Rectal smooth muscle tissue (tissue), 1 donor: Measurements from ENCODE around the gene TMSB10.
"Not testable (repeated sequence)": the region's sequence is repeated elsewhere in the genome, so short reads cannot be mapped to it uniquely, and the experiment has no call there.

Experiments used
- H3K27ac ChIP-seq: one replicate; pipeline ENCODE4 v1.7.0; 2013; ENCODE audit warnings: low read depth, low read length, inconsistent platforms
- H3K27me3 ChIP-seq: one replicate; pipeline ENCODE4 v1.7.0; 2013; ENCODE audit warnings: low read length; ENCODE audit not compliant: control insufficient read depth, insufficient read depth
- H3K36me3 ChIP-seq: one replicate; pipeline ENCODE4 v1.7.0; 2013; ENCODE audit warnings: low read length; ENCODE audit not compliant: control insufficient read depth, insufficient read depth
- H3K4me1 ChIP-seq: one replicate; pipeline ENCODE4 v1.7.0; 2013; ENCODE audit warnings: low read length; ENCODE audit not compliant: control insufficient read depth, insufficient read depth
- H3K4me3 ChIP-seq: one replicate; pipeline ENCODE4 v1.7.0; 2013; ENCODE audit warnings: low read length
- H3K9ac ChIP-seq: one replicate; pipeline ENCODE4 v1.7.0; 2013; ENCODE audit warnings: low read length

TMSB10 gene

DNA sequence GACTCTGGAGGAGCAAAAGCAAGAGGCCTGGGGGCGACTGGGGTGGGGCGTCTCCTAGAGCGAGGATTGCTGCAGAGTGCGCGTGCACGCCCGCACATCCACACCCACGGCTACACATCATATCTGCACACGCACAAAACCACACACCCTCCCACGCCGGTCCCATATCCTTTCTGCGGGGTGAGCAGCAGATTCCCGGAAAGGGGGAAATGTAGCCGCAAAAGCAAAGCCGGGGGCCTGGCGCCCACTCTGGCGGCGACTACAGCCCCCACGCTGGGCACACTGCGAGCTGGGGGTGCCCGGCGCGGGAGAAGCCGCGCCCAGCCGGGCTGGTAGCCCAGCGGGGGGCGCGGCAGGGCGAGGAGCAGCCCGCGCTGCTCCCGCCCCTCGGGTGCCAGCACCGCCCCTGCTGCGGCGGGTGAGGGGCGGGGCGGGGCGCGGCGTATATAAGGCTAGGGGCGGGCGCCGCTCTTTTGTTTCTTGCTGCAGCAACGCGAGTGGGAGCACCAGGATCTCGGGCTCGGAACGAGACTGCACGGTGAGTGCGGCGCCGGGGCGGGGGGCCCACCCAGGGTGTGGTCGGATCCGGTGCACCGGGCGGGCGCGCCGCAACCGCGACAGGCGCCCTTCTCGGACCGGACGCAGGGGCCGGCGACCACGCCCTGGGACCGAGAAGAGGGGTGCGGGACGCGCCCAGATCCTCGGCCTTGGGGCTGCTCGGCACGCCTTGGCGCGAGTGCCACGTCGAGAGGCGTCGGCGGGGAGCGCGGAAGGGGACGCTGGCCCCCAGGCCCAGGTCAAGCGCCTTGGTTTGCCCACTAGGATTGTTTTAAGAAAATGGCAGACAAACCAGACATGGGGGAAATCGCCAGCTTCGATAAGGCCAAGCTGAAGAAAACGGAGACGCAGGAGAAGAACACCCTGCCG, at the start of gene TMSB10:
TSS of gene TMSB10 (plus strand) at position 476 of the 927 bp plus-strand sequence.
- H3K36me3 ChIP-seq = peaks cover 2% of the 10 kb centered on the region
- H3K27ac ChIP-seq = peak within 1 kb of the TSS; percentile 94
- H3K4me1 ChIP-seq = peaks cover 5% of the 10 kb centered on the region
- H3K4me3 ChIP-seq = peak within 1 kb of the TSS; percentile 95
- H3K9ac ChIP-seq = peak within 1 kb of the TSS; percentile 96
- H3K27me3 ChIP-seq = no peaks in the 10 kb centered on the region

DNA sequence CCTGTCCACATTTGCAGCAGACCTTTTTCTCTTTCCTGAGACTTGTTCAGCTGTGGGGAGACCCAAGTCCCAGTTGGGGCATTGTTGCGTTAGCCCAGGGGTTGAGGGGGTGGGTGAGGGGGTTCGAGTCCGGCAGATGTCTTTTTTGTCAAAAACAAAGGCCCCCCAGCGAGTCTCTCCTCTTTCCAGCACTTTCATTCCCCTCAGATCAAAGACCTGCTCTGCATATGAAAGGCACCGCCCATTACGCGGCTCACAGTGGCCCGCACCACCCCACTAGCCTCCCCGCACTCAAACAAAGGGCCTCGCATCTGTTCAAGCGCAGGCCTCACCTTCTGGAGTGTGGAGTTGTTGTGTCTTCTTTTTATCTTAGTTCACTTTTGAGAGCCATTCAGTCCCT, 49.7 kb upstream of the TMSB10 start:
- Histone ChIP-seq H3K4me1 (no peaks in the 10 kb centered on the region), H3K9ac (no peak overlapping the region), H3K27me3 (no peaks in the 10 kb centered on the region), H3K4me3 (no peak overlapping the region), H3K27ac (no peak overlapping the region), H3K36me3 (no peaks in the 10 kb centered on the region)

DNA sequence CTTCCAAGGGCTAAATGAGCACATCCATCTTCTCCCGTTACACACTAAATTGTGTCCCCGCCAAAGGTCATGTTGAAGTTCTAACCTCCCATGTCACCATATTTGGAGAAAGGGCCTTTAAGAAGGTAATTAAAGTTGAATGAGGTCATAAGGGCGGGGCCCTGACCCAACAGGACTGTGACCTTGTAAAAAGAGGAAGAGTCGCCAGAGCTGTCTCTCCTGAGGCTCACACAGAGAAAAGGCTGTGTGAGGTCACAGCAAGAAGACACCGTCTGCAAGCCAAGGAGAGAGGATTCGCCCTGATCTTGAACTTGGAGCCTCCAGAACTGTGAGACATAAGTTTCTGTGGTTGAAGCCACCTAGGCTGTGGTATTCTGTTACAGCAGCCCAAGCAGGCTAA, 48.7 kb upstream of the TMSB10 start:
- H3K9ac ChIP-seq = no peak overlapping the region
- no peaks in the 10 kb centered on the region for H3K4me1 ChIP-seq
- no peaks in the 10 kb centered on the region for H3K27me3 ChIP-seq
- no peak overlapping the region for H3K27ac ChIP-seq
- no peak overlapping the region for H3K4me3 ChIP-seq
- H3K36me3 ChIP-seq = no peaks in the 10 kb centered on the region

DNA sequence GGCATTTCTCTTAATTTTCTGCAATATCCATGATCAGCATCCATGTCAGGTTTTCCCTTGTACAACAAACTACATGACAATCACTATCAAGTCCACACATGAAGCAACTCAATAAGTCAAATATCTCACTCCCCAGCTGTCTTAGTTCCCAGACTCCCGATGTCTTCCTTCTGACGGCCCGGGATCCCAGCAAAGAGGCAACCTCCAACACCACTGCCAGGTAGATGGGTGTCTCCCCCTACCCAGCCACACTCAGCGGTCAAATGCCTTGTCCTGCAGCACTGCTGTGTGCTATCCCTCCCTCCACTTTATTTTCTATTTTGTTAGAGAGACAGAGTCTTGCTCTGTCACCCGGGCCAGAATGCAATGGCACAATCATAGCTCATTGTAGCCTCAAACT, 47.9 kb upstream of the TMSB10 start:
- Histone ChIP-seq H3K9ac (no peak overlapping the region), H3K36me3 (no peaks in the 10 kb centered on the region), H3K27ac (no peak overlapping the region), H3K4me1 (no peaks in the 10 kb centered on the region), H3K27me3 (no peaks in the 10 kb centered on the region), H3K4me3 (no peak overlapping the region)

DNA sequence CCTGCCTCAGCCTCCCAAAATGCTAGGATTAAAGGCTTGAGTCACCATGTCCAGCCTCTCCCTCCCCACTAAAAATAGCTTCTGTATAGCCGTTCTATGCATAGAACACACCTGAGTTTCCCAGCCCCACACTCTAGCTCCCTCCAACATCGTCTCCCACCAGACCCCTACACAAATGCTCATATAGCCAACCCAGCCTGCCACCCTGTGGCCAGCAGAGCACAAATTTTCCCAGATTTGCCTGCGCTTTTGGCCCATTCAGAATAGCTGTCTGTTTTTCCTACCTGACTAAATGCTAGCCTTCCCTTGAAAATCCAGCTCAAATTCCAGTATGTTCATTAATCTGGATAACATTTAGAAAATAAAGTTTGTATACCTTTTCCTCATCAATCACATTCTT, 47.3 kb upstream of the TMSB10 start:
- no peak overlapping the region for H3K4me3 ChIP-seq
- H3K4me1 ChIP-seq = no peaks in the 10 kb centered on the region
- H3K27ac ChIP-seq = no peak overlapping the region
- no peaks in the 10 kb centered on the region for H3K36me3 ChIP-seq
- no peaks in the 10 kb centered on the region for H3K27me3 ChIP-seq
- H3K9ac ChIP-seq = no peak overlapping the region

DNA sequence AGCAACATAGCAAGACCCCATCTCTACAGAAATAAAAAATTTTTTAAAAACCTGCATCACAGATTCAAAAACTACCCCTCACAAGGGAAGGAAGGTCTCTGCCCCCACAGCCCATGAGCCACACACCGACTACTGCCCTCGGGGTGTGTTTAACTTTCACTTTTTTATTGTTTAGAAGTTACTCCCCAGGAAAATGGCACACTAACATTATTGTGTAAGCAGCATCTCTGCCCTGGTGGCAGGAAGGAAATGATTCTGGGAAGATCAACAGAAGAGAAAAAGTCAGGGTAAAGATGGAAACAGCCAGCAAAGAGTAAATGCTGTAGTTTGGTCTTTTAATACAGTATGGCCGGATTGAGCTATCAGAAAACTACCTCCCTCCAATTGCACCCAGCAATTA, 46.5 kb upstream of the TMSB10 start:
- Histone ChIP-seq H3K36me3 (no peaks in the 10 kb centered on the region), H3K4me3 (no peak overlapping the region), H3K4me1 (no peaks in the 10 kb centered on the region), H3K9ac (no peak overlapping the region), H3K27me3 (no peaks in the 10 kb centered on the region), H3K27ac (no peak overlapping the region)

DNA sequence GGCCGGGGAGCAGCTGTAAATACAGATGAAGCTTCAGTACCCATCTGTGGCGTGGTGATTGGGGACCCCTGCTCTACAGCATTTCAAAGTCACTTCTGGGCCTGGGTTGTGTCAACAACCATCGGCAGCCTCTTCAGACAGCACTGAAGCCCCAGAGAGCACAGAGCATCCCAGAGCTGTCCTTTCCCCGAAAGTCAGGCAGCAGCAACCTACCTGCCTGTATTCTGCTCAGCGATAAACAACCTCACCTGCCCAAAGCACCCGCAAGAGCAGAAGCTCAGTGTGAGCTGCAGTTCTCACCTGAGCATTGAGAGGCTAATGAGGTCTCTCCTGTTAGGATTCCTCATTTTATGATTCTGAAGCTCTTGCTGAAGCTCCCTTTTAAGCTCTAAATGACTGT, 43.9 kb upstream of the TMSB10 start:
- no peak overlapping the region for H3K27ac ChIP-seq
- H3K4me1 ChIP-seq = no peaks in the 10 kb centered on the region
- no peaks in the 10 kb centered on the region for H3K27me3 ChIP-seq
- no peaks in the 10 kb centered on the region for H3K36me3 ChIP-seq
- H3K4me3 ChIP-seq = no peak overlapping the region
- no peak overlapping the region for H3K9ac ChIP-seq

DNA sequence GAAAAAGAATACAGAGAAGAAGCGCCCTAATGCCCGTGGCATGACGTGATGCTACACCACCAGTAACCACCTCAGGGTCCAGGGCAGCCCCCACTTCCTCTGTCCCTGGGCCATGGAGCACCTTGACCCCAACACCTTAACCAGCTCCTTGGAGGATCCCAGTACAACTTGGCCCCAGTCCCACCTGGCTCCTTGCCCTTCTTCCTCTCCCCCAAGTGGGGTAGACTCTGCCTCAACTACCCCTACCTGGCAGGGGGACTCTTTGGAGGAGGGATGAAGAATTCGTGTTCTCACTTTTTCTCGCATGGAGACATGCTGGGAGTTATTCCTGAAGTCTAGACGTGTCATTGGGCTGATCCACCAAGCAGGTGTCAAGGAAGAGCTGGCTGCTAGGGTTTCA, 43.5 kb upstream of the TMSB10 start:
- no peaks in the 10 kb centered on the region for H3K4me1 ChIP-seq
- H3K9ac ChIP-seq = no peak overlapping the region
- H3K4me3 ChIP-seq = no peak overlapping the region
- no peak overlapping the region for H3K27ac ChIP-seq
- no peaks in the 10 kb centered on the region for H3K27me3 ChIP-seq
- H3K36me3 ChIP-seq = no peaks in the 10 kb centered on the region

DNA sequence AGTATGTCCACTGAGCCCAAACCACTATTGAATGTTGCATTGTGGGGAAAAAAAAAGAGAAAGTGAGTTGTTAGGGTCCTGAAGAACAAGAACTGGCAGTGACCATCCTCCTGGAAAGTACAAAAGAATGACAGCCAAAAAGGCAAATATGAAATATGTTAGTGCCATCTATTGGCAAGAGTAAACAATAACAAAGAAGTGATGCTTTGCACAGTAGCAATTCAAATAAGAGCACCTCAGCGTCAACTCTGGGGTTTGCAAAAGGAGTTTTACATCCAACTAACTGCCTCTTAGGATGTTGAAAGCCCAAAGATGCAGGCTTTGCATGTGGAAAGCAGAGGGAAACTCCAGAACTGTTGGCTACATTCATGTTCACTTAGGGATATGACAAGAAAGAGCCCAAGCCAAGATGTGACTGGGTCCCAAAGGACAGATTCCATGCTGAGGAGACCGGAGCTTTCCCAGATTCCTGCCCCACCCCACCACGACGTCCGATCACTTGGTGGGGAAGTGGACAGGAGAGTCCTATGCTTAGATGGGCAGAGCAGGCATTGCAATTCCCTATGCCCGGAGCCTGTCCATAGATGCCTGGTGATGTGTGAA, 40.2 kb upstream of the TMSB10 start:
- Histone ChIP-seq H3K36me3 (no peaks in the 10 kb centered on the region), H3K27ac (no peak overlapping the region), H3K4me3 (no peak overlapping the region), H3K9ac (no peak overlapping the region), H3K4me1 (no peaks in the 10 kb centered on the region), H3K27me3 (no peaks in the 10 kb centered on the region)

DNA sequence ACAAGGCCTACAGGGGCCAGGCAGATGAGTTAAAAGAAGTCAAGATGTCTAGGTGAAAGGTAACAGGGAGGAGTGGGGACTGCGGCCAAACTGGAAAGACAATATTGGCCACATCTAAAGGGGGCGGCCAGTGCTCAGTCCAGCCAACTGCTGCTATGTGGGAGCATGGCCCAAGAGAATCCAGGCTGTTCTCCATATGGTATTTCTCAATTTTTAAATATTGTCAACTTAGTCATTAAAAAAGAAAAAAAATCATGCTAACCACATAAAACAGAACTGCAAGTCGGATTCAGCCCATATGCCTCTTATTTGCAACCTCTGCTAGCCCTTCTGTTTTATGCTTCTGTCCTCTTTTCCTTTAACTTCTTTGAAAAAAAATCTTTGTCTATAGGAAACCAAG, 39.3 kb upstream of the TMSB10 start:
- no peak overlapping the region for H3K9ac ChIP-seq
- no peaks in the 10 kb centered on the region for H3K4me1 ChIP-seq
- H3K36me3 ChIP-seq = no peaks in the 10 kb centered on the region
- H3K27me3 ChIP-seq = no peaks in the 10 kb centered on the region
- H3K4me3 ChIP-seq = no peak overlapping the region
- H3K27ac ChIP-seq = no peak overlapping the region

DNA sequence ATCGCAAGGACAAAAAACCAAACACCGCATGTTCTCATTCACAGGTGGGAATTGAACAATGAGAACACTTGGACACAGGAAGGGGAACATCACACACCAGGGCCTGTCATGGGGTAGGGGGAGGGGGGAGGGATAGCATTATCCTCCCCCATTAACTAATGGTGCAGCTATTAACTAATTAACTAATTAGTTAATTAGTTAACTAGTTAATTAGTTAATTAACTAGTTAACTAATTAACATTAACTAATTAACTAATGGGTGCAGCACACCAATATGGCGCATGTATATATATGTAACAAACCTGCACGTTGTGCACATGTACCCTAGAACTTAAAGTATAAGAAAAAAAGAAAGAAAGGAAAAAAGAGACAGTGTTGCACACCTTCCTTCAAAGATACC, 37.1 kb upstream of the TMSB10 start:
- H3K4me1 ChIP-seq, H3K4me3 ChIP-seq, H3K36me3 ChIP-seq, H3K27ac ChIP-seq, H3K9ac ChIP-seq, H3K27me3 ChIP-seq: not testable (repeated sequence)

DNA sequence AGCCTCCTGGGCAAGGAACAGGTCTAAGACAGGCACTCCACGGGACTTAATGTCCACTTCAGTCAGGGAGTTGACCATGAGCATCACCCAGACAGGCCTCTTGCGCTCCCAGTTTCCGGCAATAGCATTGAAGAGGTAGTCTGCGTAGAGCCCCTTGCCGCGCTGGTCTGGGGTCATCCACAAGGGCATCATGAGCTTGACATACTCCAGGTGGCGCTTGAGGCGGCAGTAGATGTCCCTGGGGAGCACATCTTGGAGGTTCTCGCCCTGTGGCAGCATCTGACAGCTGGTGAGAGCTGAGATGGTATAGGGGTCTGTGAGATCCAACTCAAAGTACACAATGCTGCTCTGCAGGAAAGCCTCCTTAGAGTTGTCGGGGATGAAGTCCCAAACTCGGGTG, 35.1 kb upstream of the TMSB10 start:
- no peak overlapping the region for H3K4me3 ChIP-seq
- H3K36me3 ChIP-seq = no peaks in the 10 kb centered on the region
- H3K4me1 ChIP-seq = no peaks in the 10 kb centered on the region
- no peaks in the 10 kb centered on the region for H3K27me3 ChIP-seq
- no peak overlapping the region for H3K27ac ChIP-seq
- H3K9ac ChIP-seq = no peak overlapping the region

DNA sequence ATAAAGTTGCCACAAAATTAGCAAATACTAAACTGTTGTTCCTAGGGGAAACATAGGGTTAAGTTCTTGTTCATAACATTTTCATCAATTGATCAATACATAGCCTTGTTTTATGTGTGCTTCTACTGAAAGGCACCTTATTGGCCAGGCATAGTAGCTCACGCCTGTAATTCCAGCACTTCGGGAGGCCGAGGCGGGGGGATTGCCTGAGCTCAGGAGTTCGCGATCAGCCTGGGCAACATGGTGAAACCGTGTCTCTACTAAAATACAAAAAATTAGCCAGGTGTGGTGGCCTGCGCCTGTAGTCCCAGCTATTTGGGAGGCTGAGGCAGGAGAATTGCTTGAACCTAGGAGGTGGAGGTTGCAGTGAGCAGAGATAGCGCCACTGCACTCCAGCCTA, 32.8 kb upstream of the TMSB10 start:
- H3K27ac ChIP-seq, H3K36me3 ChIP-seq, H3K4me1 ChIP-seq, H3K4me3 ChIP-seq, H3K9ac ChIP-seq, H3K27me3 ChIP-seq: not testable (repeated sequence)
